ENCODE data around the gene PRR14.
A peak's percentile ranks its signal among the peaks of the same experiment; 100 is the strongest.

Gene PRR14

DNA sequence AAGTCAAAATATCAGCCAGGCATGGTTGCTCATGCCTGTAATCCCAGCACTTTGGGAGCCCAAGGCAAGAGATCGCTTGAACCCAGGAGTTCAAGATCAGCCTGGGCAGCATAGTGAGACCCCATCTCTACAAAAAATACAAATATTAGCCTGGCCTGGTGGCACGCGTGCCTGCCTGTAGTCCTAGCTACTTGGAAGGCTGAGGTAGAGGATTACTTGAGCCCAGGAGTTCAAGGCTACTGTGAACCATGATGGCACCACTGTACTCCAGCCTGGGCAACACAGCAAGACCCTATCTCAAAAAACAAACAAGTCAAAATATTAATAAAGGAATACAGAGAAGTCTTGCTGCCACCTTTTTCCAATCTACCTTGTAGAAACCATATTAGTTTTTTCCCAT lies 44.8 kb upstream of the PRR14 start:
- FAIRE-seq, result no peak
- no peak for DNase-seq (ENCODE audit: insufficient read length, low spot score)

DNA sequence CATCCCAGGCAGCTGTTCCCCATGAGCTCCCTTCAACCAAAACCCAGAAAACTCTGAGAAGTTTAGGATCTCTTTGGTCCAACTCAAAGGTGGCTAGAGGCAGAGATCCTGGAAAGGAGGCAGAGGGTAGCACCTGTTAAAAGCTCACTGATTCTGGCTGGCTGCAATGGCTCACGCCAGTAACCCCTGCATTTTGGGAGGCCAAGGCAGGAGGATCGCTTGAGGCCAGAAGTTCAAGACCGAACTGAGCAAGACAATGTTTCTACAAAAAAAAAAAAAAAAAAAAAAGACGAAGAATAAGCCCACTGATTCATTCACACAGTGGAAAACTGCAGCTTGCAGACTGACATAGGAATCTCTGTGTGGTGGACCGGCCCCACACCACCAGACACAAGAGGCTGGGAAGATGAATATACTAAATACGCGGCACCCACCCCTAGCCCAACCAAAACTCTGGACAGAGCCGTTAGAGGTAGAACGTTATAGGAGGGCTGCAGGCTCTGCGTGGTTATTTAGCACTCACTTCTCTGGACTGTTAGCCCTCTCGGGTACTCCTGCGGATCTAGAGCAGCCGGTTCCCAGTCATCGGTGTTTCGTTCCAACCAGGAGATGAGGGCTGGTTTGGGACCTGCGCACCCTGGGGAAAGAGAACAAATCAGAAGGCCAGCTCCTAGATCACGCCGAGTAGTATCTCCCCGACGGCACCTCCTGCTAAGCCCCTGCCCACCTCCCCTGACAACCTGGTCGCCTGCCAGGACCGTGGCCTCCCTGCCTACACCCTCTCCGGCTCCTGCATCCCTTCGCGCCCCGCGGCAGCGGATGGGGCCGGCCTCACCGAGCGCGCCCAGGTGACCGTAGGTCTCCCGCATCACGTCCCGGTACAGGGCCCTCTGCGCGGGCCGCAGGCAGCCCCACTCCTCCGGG lies 41.5 kb upstream of the PRR14 start:
- DNase-seq (ENCODE audit: insufficient read length, low spot score) (no peak), FAIRE-seq (no peak)
- TF ChIP-seq, protein P1, sequence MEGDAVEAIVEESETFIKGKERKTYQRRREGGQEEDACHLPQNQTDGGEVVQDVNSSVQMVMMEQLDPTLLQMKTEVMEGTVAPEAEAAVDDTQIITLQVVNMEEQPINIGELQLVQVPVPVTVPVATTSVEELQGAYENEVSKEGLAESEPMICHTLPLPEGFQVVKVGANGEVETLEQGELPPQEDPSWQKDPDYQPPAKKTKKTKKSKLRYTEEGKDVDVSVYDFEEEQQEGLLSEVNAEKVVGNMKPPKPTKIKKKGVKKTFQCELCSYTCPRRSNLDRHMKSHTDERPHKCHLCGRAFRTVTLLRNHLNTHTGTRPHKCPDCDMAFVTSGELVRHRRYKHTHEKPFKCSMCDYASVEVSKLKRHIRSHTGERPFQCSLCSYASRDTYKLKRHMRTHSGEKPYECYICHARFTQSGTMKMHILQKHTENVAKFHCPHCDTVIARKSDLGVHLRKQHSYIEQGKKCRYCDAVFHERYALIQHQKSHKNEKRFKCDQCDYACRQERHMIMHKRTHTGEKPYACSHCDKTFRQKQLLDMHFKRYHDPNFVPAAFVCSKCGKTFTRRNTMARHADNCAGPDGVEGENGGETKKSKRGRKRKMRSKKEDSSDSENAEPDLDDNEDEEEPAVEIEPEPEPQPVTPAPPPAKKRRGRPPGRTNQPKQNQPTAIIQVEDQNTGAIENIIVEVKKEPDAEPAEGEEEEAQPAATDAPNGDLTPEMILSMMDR (IDR thresholded peaks at IDR 0.05; ENCODE audit: insufficient read depth, missing control alignments), result no peak

More for the DNA sequence above, 44.8 kb upstream of the PRR14 start:
- TF ChIP-seq, protein P1 (IDR thresholded peaks at IDR 0.05; ENCODE audit: insufficient read depth, missing control alignments), result no peak

DNA sequence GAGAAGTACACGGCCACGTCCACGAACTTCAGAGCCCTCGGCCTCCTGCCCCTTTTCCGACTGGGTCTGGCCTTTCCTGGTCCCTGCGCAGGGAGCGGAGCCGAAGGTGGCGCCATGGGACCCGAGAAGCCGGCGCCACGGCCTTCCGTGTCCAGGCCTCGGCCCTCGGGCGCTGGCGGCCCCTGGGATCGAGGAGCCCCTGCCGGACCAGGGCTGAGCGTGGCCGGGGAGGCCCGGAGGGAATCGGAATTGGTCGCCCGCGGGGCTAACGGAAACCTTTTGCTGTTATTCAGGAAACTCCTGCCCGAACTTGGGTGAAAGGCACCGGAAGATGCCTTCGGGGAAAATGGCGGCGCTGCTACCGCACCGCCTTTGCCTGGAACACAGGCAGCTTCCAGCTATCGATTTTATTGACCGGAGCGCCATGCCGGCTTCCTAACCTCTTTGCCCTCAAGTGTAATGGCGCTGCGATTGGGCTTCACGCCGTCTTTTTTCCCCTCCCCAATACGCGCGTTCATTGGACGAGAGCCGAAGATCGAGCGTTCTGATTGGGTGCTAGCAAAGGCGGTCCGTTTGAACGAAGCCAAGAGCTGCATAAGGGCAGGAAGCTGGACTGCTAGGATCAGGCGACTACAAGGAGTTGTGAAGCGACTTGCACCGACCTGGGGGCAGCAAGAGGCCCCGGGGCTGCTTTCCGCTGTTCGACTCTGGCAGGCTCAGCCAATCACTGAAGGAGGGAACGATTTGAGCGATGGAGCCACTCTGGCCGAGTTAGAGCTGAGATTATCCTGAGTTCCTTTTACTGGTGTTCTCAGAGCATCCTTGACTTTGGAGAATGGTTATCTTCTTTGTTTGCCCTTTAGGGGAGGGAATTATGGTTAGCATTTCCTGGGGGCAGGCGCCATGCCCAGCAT lies 40.6 kb upstream of the PRR14 start, which contains the start of gene ZNF689:
TSS of gene ZNF689 (minus strand) at position 464 of the 914 bp plus-strand sequence. CDS start at position 116, 348 bp downstream.
- DNase-seq (ENCODE audit: insufficient read length, low spot score), result peak; percentile 87
- TF ChIP-seq, protein P1 (IDR thresholded peaks at IDR 0.05; ENCODE audit: insufficient read depth, missing control alignments), result no peak
- FAIRE-seq, result no peak

DNA sequence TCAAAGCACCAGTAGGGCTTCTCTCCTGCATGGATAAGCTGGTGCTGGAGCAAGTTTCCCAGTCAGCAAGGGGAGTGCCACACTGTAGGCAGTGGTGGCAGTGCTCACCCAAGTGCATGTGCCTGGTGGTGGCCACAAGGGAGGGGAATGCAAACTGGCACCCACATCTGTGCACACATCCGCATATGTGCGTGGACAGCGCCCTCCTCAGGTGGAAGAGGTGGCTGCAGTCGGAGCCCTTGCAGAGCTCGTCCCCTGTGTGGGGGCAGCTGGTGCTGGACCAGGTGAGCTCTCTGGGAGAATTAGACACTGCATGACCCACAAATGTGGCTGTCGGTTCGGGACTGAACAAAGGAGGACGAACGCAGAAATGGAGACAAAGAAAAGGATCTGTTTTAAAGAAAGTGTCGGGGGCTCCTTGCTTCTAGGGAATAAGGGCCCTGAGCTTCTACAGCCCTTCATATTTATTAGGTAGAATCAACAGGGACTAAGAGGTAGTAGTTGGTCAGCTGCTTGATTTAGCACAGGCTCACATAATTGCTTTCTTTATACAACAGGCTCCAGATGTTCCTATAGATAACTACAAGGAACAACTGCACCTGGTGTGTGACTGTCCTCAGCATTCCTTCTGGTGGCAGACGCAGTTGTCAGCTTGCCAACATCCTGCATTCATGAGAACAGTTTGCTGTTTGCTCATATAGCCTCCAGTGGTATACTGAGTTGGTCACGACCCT lies 35.2 kb upstream of the PRR14 start:
- TF ChIP-seq, protein P1 (IDR thresholded peaks at IDR 0.05; ENCODE audit: insufficient read depth, missing control alignments), result peak; percentile 56
- peak; percentile 65 for DNase-seq (ENCODE audit: insufficient read length, low spot score)
- FAIRE-seq, result no peak

DNA sequence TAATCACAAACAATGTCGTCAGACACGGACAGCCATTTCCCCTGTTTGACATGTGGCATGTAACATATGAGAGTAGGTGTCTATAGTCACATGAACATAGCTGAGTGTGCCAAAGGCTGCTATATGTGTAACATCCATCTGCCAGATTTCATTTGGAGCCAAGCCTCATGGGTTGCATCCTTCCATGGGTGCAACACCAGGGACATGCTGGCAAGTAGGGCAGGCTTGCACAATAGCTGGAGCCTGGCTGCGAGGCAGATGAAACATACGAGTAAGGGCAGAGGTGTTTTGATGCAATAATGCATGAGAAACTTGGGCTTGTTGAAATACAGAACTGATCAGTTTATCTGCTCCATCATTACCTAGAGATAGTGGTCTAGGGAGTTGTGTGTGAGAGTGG lies 31.6 kb upstream of the PRR14 start:
- TF ChIP-seq, protein P1 (IDR thresholded peaks at IDR 0.05; ENCODE audit: insufficient read depth, missing control alignments), result no peak
- no peak for FAIRE-seq

DNA sequence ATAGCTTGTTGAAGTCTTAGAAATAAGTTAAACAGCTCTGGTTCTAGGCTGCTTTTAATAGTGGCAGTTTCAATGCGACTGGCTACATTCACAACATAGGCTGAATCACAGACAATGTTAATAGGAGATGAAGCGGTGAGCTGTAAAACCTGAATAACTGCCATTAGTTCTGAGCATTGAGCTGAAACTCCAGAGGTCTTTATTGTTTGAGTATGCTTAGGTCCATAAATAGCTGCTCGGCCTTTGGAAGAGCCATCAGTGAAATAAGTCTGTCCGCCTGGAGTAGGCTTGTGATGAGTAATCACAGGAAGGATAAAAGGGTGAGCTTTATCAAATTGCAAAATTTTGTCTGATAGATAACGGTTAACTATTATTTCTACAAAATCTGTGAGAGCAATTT lies 31.1 kb upstream of the PRR14 start:
- FAIRE-seq (no peak), DNase-seq (ENCODE audit: insufficient read length, low spot score) (no peak)
- TF ChIP-seq, protein P1 (IDR thresholded peaks at IDR 0.05; ENCODE audit: insufficient read depth, missing control alignments), result no peak

More for the DNA sequence above, 31.6 kb upstream of the PRR14 start:
- DNase-seq (ENCODE audit: insufficient read length, low spot score), result no peak
